PC-3 (cell line): ENCODE data around the gene CCNE1.

Experiments
- CTCF ChIP-seq: fragments of 300-600 bp; sonication (generic); conservative IDR thresholded peaks from 2 replicates; pipeline ENCODE4 v1.5.1; 2017; ENCODE audit warnings: antibody characterized with exemption, low read depth, mild to moderate bottlenecking, low read length
- EZH2phosphoT487 ChIP-seq: fragments of 300-600 bp; sonication (generic); IDR thresholded peaks from 2 replicates; pipeline ENCODE4 v1.6.1; 2018; ENCODE audit warnings: mild to moderate bottlenecking, antibody characterized with exemption, low read length, borderline replicate concordance

- no peak for TF ChIP-seq EZH2phosphoT487
- TF ChIP-seq CTCF = no peak
Observed at GRCh38 chr19:29764361-29764760, 47.4 kb upstream of the CCNE1 start.
